ENCODE measurements around the gene HEBP1.

Gene HEBP1

DNA sequence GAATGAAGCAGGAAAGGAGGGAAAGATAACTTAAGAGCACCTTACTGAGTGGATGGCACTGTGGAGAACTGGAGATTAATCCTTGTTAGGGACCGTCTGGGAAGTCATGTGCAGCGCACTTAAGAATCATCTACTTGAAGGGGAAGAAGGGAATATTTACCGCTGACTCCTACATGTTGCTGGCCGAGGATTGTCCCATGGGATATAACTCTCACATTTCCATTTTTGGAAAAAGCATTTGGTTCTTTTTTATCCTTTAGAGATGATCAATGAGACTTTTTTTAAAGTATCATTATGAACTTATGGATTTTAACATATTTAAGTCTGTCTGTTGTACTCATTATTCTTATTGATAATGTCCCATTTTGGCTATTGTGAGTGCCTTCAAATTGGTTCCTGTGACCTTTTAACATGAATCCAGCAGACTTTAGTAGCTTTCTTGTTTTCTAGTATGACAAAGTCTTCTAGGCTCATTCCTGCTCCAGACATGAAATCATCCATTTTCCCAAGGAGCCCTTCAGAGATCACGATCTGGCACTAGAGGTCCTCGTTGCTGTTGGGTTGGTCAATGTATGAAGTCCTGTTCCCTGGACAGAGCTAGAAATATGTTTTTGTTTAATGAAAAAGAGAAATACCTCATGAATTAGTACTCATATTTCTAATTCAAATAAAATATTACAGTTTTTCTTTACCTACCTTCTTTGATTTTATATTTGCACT, 23.9 kb upstream of the HEBP1 start:
- DNase-seq, result no peak

GRCh38 chr12:13022851-13023271, 22.8 kb upstream of the HEBP1 start:
- no peak for DNase-seq

DNA sequence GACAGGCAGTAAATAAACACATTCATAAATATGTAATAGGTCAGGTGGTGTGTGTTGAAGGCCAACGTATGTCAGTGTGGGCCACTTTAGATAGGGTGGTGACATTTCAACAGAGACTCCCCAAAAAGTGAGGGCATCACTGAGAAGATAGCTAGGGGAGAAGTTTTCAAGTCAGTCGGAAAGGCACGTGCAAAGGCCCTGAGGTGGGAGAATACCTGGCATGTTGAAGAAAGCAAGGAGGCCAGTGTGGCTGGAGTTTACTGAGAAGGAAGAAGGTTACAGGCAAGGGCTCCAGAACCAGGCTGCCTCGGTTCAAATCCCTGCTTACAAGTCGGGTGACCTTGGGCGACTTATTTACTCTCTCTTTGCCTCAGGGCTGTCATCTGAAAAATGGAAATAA, 11.0 kb upstream of the HEBP1 start:
- DNase-seq, result no peak

- no peak for DNase-seq
These were observed 8.8 kb upstream of the HEBP1 start for GRCh38 chr12:13008741-13009380.

GRCh38 chr12:13007496-13008233, 7.6 kb upstream of the HEBP1 start:
- DNase-seq, result no peak

- DNase-seq, result no peak
These were observed 5.6 kb upstream of the HEBP1 start for GRCh38 chr12:13005649-13006048.

DNA sequence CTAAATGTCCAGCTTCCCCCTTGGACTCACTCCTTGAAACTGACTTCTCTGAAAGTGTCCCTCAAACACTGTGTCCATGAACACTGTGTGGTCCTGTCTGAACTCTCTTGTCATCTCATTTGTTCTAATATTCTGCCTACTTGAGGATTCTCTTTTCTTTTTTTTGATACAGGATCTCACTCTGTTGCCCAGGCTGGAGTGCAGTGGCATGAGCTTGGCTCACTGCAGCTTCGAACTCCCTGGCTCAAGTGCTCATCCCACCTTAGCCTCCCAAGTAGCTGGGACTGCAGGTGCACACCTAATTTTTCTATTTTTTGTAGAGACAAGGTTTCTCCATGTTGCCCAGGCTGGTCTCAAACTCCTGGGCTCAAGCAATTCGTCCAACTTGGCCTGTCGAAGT, 4.9 kb upstream of the HEBP1 start:
- DNase-seq, result no peak

GRCh38 chr12:13004361-13004760, 4.3 kb upstream of the HEBP1 start:
- no peak for DNase-seq

DNA sequence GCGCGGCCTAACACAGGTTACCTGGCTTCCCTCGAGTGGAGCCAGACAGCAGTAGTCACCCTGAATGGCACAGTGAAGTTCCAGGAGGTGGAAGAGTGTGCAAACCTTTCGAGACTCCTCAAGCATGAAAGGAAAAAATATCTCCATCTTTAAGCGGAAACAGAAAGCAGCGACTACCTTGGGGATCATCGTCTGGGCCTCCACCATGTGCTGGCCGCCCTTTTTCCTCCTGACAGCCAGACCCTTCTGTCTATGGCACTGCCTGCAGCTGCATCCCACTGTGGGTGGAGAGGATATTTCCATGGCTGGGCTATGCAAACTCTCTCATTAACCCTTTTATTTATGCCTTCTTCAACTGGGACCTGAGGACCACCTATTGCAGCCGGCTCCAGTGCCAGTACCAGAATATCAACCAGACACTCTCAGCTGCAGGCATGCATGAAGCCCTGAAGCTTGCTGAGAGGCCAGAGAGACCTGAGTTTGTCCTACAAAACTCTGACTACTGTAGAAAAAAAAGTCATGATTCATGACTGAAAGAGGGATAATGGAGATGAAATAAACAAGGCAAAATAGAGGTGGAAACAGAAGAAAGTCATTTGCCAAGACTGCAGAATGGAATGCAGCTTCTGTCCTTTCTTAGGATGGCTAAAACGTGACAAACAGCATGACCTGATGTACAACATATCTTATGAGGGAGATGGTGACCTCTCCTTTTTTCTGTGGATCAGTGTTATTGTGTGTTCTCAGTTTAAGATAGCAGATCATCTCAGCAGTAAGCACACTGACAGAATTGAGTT, 2.4 kb upstream of the HEBP1 start:
- DNase-seq, result no peak

DNA sequence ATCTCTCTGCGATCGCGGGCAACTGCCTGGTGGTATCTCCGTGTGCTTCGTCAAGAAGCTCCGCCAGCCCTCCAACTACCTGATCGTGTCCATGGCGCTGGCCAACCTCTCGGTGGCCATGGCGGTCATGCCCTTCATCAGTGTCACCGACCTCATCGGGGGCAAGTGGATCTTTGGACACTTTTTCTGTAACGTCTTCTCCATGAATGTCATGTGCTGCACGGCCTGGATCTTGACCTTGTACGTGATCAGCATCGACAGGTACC, 1.6 kb upstream of the HEBP1 start:
- DNase-seq, result no peak

GRCh38 chr12:13000925-13001774, 1.1 kb upstream of the HEBP1 start:
- peak in 2 of 4 experiments; percentile 3 to 44 for DNase-seq

DNA sequence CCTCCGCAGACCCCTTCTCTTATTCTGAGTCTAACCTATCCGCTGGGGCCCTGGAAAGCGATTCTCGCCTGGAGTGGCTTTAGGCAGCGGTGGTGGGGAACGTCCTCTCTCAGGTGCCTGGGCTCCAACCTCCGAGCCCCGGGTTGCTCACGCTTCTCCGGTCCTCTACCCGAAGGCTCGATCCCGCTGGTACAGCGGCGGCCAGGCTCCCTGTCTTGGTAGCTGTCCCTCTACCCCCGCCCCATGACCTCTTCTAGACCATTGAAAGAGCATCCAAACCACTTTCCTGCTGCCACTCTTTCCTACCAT, 505 bp upstream of the HEBP1 start:
- peak in 1 of 4 experiments; percentile 58 for DNase-seq

GRCh38 chr12:12999271-12999958, 650 bp downstream of the HEBP1 start:
- peak in 1 of 4 experiments; percentile 30 for DNase-seq

- no peak for DNase-seq
These were observed 1.8 kb downstream of the HEBP1 start for GRCh38 chr12:12998248-12998647.

GRCh38 chr12:12997734-12998133, 2.3 kb downstream of the HEBP1 start:
- no peak for DNase-seq

DNA sequence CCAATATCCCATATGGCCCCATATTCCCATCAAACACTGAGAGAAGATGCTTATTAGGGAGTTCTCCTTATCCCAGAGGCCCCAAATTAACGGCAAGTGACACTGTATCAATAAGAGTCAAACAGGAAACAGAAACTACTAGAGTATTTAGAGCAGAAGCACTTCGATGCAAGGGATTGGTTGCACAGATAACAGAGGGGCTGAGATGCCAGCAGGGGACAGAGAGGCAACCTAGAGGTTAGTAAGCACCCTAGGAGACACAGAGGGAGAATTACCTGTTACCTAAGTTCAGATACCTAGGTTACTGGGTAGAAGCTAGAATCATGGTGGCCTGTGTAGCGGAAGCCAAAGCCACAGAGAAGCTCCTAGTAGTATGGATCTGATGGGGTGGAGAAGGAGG, 2.9 kb downstream of the HEBP1 start:
- DNase-seq, result no peak

- DNase-seq, result no peak
These were observed 3.9 kb downstream of the HEBP1 start for GRCh38 chr12:12996209-12996608.

GRCh38 chr12:12995088-12995487, 5.0 kb downstream of the HEBP1 start:
- DNase-seq, result no peak

DNA sequence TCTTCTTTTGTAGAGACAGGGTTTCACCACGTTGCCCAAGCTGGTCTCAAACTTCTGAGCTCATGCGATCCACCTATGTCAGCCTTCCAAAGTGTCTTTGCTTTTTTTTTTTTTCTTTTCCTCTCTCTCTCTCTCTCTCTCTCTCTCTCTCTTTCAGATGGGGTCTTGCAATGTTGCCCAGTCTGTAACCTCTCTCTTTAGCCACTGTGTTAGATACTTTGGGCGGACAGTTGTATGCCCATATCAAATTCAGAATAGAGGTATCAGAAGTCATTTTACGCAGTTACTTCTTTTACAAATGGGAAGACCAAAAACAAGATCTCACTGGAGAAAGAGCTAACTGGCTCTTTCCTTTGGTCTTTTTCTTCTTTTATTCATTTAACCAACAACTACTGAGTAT, 6.7 kb downstream of the HEBP1 start:
- DNase-seq, result no peak

- DNase-seq, result no peak
These were observed 7.5 kb downstream of the HEBP1 start for GRCh38 chr12:12992418-12993130.

DNA sequence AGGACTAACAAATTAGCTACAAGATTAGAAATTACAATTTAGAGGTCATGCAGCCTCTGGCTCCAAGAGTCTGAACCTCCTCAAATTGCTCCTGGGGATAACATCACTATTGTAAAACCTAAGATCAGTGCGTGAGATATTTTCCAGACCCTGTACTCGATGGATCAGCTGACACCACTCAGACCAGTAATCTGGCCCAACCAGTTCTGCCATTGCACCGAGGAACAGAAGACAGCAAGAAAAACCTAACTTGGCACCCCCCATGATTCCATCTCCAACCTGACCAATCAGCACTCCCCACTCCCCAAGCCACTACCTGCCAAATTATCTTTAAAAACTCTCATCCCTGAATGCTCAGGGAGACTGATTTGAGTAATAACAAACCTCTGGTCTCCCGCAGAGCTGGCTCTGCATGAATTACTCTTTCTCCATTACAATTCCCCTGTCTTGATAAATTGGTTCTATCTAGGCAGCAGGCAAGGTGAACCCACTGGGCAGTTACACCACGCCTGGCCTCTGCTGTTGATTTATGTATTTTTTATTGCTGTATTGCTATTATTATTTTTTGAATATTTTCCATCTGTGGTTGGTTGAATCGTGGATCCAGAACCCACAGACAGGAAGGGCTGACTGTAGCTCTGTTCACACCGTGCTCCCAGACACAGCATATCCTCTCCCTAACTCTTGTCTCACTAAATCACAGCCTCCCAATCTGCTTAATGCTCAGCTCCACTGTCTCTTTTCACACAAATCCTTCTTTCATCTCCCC, 9.2 kb downstream of the HEBP1 start:
- no peak for DNase-seq

All from activated naive CD4-positive, alpha-beta T cell (primary cell).